Measurements from ENCODE around the gene IPCEF1.

GRCh38 chr6:154289818-154290508 is 66.6 kb downstream of the IPCEF1 start:
- TF ChIP-seq POLR2AphosphoS5 (IDR thresholded peaks at IDR 0.05; ENCODE audit: low read depth, low read length) (no peak), TAF1 (IDR thresholded peaks at IDR 0.05; ENCODE audit: borderline replicate concordance, low read depth, low read length) (no peak), POLR2A (IDR thresholded peaks at IDR 0.05; ENCODE audit: low read depth, low read length) (no peak)
